GM21528 (cell line): ENCODE results near the gene IVL.

Experiments used
- ATAC-seq: cut with Tn5 transposase; IDR thresholded peaks from one replicate; pipeline ENCODE4 v1.9.1; 2021; ENCODE audit warnings: mild to moderate bottlenecking, moderate library complexity; ENCODE audit not compliant: unreplicated experiment, low FRiP score

IVL gene, protein sequence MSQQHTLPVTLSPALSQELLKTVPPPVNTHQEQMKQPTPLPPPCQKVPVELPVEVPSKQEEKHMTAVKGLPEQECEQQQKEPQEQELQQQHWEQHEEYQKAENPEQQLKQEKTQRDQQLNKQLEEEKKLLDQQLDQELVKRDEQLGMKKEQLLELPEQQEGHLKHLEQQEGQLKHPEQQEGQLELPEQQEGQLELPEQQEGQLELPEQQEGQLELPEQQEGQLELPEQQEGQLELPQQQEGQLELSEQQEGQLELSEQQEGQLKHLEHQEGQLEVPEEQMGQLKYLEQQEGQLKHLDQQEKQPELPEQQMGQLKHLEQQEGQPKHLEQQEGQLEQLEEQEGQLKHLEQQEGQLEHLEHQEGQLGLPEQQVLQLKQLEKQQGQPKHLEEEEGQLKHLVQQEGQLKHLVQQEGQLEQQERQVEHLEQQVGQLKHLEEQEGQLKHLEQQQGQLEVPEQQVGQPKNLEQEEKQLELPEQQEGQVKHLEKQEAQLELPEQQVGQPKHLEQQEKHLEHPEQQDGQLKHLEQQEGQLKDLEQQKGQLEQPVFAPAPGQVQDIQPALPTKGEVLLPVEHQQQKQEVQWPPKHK

DNA sequence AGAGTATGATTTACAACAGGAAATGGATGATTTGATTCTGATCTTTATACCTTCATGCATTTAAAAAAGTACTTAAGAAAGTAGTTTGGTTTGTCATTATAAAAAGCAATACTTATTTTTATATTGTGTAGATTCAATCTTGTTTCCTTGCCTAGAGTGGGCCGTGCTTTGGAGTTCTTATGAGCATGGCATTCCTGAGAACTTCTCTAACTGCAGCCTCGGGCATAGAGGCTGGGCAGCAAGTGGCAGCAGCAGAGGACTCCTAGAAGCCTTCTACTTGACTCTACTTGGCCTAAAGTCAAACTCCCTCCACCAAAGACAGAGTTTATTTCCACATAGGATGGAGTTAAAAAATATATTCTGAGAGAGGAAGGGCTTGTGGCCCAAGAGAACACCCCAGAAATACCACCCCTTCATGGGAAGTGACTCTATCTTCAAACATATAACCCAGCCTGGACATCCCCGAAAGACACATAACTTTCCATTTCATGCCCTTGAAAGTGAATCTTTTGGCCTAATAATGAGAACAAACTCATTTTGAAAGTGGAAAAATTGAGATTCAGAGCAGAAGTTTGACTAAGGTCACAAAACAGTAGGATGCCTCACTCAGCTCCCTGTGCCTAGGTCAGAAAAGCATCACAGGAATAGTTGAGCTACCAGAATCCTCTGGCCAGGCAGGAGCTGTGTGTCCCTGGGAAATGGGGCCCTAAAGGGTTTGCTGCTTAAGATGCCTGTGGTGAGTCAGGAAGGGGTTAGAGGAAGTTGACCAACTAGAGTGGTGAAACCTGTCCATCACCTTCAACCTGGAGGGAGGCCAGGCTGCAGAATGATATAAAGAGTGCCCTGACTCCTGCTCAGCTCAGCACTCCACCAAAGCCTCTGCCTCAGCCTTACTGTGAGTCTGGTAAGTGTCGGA, at the start of gene IVL:
TSS of gene IVL (plus strand) at position 861 of the 916 bp plus-strand sequence. CDS start 1,252 bp downstream, outside the sequence.
- ATAC-seq: no peak

DNA sequence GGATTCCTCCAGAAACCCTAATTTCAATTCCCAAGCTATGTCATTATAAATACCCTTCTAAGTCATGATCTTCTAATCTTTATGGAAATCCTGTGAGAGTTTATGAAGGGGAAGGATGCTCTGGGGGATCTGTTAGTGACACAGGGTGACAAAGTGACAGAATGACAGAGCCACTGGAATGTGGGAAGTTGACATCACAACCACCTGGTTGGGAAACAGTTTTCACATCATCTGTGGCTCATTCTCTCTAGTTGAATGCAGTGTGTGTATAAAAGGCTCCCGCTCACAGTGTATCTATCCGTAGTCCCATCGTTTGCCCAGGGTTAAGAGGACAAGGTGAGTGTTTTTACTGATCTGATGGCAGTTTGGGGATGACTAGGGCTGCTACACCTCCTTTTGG, 48.6 kb upstream of the IVL start, which contains the start of gene LCE7A:
TSS of gene LCE7A (plus strand) at position 301 of the 400 bp plus-strand sequence. CDS start 702 bp downstream, outside the sequence.
- ATAC-seq: no peak

DNA sequence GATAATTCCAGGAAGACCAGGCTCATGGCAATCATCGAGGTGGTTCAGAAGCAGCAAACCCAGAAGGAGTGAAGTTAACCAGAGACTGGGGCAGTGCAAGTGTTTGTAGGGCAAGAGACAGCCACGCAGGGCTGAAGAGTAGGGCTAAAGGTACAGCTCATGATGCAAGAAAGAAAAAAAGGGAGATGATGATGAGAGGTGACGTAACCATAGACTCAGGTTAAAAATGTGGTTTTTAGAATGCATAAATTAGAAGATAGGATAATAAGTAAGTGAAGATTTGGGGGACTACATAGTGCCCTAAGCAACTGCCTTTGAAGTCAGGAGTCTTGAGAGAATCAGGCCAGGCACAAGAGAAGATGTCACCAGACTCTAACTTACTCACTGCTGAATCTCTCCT, 48.2 kb upstream of the IVL start:
- no peak for ATAC-seq

DNA sequence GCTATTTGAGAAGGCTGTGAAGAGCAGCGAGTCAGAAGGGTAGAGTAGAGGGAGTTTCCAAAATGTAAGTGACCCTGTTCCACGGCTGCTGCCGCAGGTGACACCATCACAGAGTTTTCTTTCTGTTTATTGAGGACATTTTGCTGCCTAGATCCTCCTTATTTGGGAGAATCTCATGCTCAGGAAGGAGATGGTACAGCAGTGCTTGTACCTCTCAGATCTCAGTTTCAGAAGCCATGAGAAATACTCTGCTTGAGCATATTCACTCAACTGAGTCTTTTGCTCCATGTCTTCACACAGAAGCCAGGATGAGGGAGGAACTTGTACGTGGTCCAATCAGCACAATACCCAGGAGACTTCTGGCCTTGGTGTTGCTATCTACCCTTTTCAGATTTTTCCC, 47.0 kb upstream of the IVL start:
- ATAC-seq: no peak

DNA sequence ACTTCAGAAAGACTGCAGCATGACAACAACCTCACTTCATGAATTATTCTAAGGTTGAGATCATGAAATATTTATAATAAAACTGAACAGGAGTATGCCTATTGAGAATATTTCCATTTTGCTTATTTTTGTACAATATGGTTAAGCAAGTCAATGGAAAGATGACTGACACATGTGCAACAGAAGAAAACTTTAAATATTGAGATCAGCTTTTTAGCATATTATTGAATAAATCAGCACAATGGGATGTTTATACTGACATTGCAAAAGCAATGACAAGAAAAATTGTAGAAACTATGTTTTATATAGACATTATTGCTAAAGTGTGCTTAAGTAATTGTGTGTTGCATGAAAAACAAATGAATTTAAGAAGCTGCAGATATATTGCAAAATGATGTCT, 43.9 kb upstream of the IVL start:
- ATAC-seq: no peak

DNA sequence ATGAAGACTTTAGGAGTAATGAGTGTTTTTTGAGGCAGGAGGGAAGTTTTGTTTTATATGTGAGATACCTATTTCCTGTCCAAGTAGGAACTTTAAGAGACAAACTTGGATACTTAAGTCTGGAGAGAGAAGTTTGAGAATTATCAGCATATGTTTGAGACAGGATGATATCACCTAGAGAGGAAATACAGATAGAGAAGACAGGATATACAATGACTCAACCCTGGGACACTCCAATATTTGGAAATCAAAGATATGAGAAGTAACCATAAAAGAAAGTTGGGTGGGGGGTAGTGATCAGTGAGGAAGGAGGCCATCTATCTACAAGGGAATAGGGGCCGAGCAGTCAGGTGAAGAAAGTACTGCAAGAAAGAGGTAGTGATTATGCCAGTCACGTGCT, 42.0 kb upstream of the IVL start:
- ATAC-seq: no peak

DNA sequence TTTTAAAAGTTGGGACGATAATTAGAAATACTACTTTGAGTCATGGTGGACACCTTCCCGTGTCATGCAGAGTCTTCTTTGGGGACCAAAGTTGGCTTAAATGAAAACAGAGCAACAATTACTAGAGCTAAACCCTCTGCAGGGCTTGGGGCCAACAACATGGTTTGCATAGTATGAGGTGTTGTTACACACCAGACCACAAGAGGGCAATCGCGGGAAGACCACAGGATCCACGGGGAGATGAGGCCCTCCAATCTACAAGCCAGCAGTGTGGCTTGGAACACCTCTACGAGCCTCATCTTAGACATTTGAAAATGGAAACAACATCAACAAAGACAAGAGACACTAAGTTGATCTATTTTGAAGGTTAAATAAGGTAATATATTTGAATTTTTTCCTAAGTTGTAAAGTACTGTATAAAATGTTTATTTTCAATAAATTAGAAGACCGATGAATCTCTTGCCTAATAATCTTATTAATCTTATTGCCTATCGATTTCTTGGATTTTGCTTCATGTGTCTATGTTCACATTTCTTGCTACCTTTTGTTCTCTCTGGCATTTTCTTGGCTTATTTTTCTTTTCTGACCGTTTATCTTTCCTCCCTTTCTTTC, 38.4 kb upstream of the IVL start:
- no peak for ATAC-seq

DNA sequence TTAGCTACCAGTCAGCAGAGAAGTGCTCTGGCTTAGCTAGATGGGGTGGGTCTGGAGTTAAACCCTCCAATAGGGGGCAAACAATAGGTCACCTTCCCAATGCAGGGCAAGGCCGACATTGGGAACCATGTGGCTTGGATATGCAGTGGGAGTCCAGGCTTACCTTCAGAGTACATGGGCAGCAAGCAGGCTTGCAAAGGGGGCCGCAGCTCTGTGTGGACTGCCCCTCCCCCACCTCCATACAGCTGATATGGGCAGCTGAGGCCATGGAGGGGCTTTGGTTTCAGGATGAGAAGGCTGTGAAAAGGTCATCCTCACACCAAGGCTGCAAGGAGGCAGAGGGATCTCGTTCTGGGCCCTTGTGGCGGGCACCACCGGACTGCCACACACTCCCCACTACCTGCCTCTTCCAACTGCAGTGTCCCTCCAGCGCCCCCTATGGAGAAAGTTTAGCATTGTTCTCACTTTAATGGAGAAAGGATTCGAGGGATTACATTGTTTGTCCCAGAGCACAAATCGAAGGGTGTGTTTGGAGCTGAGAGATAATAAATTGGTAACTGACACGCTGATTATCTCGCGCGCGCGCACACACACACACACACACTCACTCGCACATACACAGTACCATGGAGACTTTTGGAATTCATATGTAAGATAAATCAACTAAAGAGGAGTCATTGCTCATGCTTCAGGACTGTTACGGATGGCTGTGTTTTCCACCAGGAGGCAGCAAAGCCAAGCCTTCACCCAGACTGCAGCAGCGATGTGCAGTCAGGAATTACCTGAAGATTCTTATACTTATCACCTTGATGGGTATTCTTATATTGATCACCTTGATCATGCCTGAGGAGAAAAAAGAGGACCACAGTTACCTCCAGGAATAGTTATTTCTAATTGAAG, 37.3 kb upstream of the IVL start:
- no peak for ATAC-seq

DNA sequence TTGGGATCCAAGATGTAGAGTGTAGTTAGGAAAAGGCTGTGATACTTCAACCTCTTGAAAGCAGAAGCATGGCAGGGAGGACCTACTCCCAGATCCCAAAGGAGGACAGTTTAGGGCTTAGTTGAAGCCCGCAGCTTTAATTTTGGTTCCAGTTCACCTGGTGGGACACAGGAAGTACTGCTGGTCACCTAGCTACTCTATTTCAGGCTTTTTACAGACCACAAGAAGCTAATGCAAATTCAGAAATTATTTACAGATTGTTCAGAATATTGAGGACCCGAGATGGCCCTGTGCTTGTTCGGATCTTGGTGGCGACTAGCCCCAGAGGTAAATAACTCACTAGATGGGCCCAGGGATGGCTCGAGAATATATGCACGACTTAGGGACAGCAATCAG, 36.6 kb upstream of the IVL start:
- no peak for ATAC-seq

DNA sequence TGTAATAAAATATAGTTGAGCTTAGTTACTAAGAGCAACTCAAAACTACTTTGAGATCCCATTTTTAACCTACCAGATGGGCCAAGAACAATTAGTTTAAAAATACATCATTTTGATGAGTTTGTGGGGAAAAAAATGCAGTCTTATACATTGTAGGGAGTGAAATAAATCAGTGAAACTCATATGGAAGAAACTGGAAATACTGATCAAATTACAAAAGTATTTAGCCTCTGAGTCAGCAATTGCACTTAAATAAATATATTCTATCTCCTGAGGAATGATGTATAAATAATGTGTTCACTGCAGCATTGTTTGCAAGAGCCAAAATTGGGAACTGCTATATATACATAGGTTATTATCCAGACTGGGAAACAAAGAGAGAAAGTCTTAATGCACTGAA, 34.9 kb upstream of the IVL start:
- no peak for ATAC-seq

DNA sequence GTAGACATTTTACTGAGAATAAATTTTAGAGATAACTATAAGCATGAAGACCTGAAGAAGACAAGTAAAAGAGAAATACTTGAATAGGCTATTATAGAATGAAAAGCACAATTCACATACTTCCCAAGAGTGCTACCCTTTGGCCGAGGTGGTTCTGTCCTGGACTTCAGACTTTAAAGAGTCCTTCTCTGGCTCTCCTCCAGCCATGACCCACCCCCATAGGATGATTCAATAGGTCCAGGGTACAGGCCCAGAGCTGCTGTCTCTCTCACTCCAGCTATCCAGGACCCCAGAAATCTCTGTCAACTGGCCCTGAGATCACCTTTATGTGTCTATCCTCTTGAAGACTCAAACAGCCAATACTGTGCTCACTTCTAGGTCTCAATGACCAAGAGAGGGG, 31.5 kb upstream of the IVL start:
- ATAC-seq: no peak

DNA sequence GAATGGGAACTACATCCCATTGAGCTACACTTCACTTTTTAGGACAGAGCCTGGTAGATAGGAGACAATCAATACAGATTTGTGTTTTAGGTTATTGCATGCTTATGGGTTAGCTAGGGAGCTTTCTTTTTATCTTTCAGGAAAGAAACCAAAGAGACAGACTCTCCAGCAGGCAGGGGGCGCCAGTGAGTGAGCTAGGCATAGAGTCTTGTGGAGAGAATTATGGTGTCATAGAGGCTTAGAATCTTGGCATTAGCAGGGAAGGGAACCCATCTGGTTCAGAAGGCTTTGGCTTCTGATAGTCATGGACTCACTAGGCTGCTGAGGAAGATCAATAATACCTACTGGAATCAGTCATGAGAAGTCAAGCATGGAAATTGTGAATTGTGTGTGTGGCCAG, 30.3 kb upstream of the IVL start, which contains the start of gene SMCP:
TSS of gene SMCP (plus strand) at position 281 of the 400 bp plus-strand sequence. CDS start 6,101 bp downstream, outside the sequence.
- no peak for ATAC-seq

DNA sequence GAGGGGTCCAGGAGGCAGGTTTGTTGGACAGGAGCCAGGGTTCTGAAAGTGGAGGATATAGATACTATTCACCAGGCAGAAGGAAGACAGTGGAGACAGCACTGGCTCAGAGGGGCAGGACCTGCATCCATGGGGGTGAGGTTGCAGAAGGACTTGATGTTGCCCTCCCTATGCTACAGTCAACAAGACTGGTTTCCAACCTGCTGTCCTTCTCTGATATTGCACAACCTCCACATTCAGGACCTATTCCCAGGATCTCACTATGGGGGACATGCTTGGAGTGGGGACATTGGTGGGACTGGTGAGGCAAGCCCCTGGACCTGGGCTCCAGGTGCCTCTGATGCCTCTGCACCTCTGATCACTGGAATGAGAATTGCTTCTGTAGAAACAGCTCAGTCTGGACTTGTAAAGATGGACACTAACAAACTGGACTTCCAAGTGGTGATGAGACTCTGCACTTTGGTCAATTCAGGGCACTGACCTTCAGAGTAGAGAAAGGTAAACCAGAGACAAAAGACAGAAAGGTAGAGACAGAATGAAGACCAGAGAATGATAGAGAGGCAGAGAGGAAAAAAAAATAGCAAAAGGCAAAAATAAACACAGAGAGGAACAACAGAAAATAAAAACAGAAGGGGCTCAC, 28.7 kb upstream of the IVL start:
- ATAC-seq: no peak

DNA sequence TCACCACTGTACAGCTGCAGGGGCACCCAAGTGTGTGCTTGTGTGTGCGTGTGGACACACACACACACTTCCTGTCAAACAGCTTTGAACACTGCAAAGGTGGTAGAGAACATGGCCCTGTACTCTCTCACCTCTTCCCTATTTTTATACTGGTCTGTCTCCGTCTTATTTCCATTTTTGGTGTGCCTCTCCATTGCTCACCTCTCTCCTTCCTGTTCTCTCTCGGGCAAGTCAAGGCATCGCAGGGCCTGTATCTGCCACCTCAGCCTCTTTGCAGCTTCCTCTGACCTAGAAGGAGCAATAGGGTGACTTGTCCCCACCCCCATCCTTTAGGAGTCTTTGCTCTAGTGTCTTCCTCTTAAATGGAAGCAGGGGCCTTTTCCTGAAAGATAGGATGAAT, 28.0 kb upstream of the IVL start:
- no peak for ATAC-seq

DNA sequence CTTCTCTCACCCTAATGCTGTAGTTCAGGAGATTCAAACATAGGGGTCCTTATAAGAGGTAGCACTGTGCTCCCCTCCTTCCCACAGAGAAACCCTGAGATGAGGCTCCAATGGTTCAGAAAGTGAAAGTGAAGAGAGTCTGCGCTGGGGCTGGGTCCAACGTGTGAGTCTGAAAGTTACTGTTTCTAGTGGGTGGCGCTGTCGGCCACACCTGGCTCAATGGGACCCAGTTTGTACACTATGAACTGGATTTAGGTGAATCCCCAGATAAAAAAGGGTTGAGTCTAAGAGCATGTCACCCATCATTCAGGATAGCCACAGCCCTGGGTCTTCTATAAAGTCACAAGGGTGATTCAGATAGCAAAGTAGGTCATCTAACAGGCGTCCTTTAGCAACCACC, 27.4 kb upstream of the IVL start:
- no peak for ATAC-seq

DNA sequence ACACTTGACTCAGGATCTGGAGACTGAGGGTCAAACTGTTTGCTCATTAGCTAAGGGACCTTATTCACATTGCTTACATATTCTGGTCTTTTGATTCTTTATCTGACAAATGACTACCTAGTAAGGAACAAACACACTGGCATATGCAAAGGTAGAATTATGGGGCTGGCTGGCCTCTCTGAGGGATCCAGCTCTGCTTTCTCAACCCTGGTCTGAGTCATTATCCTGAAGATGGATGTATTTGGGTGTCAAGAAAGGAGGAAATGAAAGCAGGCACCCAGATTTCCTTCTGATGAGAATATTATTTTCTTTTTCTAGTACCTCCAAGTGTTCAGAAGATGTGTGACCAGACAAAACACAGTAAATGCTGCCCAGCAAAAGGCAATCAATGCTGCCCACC, 24.3 kb upstream of the IVL start:
- ATAC-seq: no peak

DNA sequence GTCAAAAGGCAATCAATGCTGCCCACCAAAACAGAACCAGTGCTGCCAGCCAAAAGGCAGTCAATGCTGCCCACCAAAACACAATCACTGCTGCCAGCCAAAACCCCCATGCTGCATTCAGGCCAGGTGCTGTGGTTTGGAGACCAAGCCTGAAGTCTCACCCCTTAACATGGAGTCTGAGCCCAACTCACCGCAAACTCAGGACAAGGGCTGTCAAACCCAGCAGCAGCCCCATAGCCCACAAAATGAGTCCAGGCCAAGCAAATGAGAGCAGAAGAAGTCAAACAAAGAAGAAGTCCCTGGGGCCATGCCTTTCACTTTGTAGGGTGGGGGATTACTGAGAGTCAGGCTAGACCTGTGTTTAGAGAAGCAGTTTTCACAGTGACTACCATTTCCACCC, 23.8 kb upstream of the IVL start:
- ATAC-seq: no peak

DNA sequence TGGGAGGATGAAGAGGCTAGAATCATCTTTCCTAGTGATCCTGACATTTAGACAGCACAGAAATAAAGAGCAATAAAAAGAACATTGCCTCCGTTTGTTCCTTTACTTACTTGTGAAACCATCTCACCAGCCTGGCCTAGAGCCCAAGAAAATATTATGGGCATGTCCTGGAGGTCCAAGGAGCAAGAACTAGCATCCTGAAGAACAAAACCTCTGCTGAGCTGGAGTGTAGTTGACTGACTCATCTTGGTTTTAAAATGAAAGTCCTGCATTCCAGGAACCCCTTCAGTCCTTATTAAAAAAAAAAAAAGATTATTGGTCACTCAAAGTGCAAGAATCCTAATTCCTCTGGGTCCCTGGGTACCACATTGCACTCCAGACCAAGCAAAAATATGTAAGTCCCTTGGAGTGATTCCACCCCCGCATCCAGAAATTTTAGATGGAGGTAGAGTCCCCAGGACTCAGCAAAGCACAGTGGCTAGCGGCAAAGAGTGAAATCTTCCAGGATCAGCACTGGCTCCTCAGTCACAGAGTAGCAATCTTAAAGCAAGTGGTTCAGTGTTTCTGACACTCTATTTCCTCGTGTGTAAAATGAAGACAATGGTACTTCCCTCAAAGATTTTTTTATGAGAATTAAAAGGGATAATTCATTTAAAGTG, 23.3 kb upstream of the IVL start:
- ATAC-seq: no peak

DNA sequence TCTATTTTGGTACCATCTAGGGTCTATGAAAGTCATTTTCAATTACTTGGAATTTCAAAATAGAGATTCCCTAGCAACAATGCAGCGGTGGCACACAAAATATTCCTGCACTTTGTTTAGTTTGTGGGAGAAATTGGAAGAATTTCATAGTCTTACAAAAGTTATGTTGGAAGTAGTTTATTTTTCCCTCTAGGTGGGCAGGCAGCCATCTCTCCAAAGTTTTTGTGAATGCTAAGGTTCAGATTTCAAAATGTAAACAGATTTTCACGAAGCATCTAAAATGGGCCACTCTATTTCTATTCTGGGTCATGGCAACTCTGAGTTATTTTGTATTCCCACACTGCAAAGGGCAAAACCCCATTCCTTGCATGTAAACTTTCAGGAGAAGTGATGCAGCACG, 22.3 kb upstream of the IVL start:
- no peak for ATAC-seq
